ENCODE results near the gene AMN1.
"Not testable (repeated sequence)": the region's sequence is repeated elsewhere in the genome, so short reads cannot be mapped to it uniquely, and the experiment has no call there.

AMN1 gene

DNA sequence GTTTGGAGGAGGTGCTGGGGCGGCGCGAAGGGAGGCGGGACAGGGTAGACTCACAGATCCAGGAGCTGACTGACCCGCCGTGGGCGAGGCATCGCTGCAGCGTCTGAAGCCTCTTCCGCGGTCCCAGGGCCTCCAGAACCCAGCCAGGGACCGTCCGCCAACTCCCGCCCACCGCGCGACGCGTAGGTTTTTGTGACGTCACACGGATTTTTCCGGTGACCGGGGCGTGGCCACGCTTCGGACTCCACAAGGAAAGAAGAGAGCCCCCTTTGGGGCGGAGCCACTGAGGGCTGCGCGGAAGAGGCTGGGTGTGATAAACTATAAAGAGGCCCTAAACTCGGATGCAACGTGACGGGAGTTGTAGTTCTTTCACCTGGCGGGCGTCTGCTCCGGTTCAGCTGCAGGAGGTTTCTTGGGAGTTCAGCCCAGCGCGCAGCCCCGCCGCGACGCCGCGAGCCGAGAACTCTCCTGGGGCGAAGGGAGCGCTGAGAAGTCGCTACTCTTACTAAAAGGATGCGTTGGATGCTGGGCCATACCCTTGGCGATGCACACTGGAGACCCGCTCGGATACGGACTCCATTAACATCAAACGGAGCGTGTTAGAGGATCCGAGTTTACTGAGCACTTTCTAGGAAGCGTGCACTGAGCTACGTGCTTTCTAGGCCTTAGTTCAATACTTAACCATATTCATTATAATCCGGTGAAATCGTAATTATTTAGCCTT lies at the start of gene AMN1:
AMN1 (minus strand) TSS at position 105 of the 724 bp plus-strand sequence; CDS start at position 92, 13 bp downstream.
- DNase-seq (ENCODE audit: low spot score) (peak; percentile 93), FAIRE-seq (peak; percentile 79)

- no peak for FAIRE-seq
- DNase-seq (ENCODE audit: low spot score) = no peak
Observed at GRCh38 chr12:31773867-31774266, 45.0 kb upstream of the AMN1 start.

DNA sequence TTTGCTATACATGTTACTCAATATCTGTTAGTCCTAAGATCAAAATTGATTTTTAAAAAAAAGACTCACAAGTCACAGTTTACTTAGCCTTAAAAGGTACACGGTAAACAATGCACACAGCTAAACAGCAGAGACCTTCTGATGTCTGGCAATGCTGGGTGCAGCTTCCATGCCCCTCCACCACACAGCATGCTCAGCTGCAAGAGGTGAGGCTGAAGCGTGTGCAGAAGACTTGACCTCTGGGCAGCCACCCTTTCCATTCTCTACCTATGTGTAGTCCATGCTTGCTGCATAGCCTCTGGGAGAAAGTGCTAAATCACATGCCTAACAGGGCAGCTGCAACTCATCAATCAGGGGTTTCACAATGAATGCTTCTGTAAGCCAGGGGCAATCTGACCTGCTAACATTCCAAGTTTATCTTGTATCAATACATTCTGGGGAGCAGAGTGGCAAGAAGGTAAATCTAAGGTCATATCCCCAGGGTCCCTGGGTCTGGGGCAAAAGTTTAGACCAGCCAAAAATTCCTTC lies 44.5 kb upstream of the AMN1 start:
- no peak for FAIRE-seq
- DNase-seq (ENCODE audit: low spot score) = no peak

GRCh38 chr12:31772685-31773222 lies 43.9 kb upstream of the AMN1 start:
- no peak for FAIRE-seq

DNA sequence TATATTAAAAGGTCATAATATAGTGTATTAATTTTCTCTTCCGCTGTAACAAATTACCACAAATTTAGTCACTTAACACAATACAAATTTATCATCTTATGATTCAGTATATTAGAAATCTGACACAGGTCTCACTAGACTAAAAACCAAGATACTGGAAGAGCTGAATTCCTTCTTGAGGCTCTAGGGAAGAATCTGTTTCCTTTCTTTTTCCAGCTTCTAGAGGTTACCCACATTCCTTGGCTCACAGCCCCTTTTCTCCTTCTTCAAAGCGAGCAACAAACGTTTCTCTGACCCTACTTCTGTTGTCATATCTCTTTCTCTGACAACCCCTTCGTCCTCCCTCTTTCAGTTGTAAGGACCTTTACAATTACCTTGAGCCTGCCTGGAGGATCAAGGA lies 43.4 kb upstream of the AMN1 start:
- FAIRE-seq = no peak

More at GRCh38 chr12:31772685-31773222, 43.9 kb upstream of the AMN1 start:
- no peak for DNase-seq (ENCODE audit: low spot score)

GRCh38 chr12:31768046-31768445 lies 39.2 kb upstream of the AMN1 start:
- no peak for FAIRE-seq
- no peak for DNase-seq (ENCODE audit: low spot score)

More for the DNA sequence above, 43.4 kb upstream of the AMN1 start:
- no peak for DNase-seq (ENCODE audit: low spot score)

- no peak for FAIRE-seq
- DNase-seq (ENCODE audit: low spot score) = no peak
Observed at GRCh38 chr12:31765931-31766330, 37.1 kb upstream of the AMN1 start.

GRCh38 chr12:31759632-31760459 lies 31.0 kb upstream of the AMN1 start:
- no peak for DNase-seq (ENCODE audit: low spot score)
- FAIRE-seq = no peak

- DNase-seq (ENCODE audit: low spot score); FAIRE-seq: not testable (repeated sequence)
Observed at GRCh38 chr12:31758297-31758696, 29.5 kb upstream of the AMN1 start.

DNA sequence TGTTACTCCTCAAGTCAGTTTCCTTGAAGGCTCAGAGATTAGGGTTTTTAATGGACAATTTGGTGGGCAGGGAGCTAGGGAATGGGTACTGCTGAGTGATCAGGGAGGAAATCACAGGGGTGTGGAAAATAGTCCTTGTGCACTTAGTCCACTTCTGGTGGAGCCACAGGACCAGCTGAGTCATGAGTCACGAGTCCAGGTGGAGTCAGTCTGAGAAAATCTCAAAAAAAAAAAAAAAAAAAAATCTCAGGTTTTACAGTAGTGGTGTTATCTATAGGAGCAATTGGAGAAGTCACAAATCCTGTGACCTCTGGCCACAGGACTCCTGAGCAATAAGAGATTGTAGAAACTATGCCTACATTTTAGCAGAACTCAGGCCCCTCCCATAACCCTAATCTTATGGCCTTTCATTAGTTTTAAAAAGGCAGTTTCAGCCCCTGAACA lies 28.2 kb upstream of the AMN1 start:
- FAIRE-seq (peak; percentile 41), DNase-seq (ENCODE audit: low spot score) (peak; percentile 34)

DNA sequence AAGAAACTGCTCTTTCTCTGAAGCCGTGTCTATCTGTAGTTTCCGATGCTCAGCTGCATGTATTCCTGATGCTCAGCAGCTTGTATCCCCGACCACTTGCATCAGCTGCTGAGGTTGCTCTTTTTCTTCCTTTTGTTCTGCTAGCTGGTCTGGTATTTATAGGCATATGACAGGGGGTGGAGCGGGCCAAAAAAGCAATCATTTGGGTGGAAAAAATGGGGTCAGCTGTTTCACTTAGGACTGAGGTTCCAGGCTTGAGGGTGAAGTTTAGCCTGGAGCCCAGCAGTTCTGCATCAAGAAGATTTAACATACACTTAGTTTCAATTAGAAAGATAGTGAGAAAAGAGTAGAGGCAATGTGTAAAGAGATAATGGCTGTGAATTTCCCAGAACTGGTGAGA lies 23.6 kb upstream of the AMN1 start:
- DNase-seq (ENCODE audit: low spot score) (no peak), FAIRE-seq (no peak)

- no peak for FAIRE-seq
Observed at GRCh38 chr12:31751085-31751484, 22.3 kb upstream of the AMN1 start.

DNA sequence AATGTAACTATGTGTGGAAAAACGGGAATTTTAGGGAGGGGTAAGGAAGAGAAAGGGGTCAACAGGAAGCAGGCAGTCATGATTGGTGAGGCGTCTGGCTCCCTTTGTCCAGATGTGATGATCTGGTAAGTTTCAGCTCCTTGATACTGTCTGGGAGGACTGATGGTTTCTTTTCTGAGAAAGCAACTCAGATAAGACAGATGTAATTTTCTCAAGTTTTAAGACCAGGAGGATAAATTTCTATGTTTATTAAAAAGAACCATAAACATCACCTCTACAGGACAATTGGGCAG lies 21.9 kb upstream of the AMN1 start:
- no peak for FAIRE-seq

More at GRCh38 chr12:31751085-31751484, 22.3 kb upstream of the AMN1 start:
- no peak for DNase-seq (ENCODE audit: low spot score)

GRCh38 chr12:31749024-31749704 lies 20.3 kb upstream of the AMN1 start:
- DNase-seq (ENCODE audit: low spot score) (peak; percentile 97), FAIRE-seq (peak; percentile 88)

More for the DNA sequence above, 21.9 kb upstream of the AMN1 start:
- no peak for DNase-seq (ENCODE audit: low spot score)

- no peak for FAIRE-seq
- DNase-seq (ENCODE audit: low spot score) = no peak
Observed at GRCh38 chr12:31745242-31745641, 16.4 kb upstream of the AMN1 start.

GRCh38 chr12:31744363-31744762 lies 15.5 kb upstream of the AMN1 start:
- not testable (repeated sequence) for FAIRE-seq; DNase-seq (ENCODE audit: low spot score)

GRCh38 chr12:31742891-31743290 lies 14.1 kb upstream of the AMN1 start:
- no peak for FAIRE-seq

GRCh38 chr12:31740628-31741027 lies 11.8 kb upstream of the AMN1 start:
- no peak for DNase-seq (ENCODE audit: low spot score)
- no peak for FAIRE-seq

More at GRCh38 chr12:31742891-31743290, 14.1 kb upstream of the AMN1 start:
- no peak for DNase-seq (ENCODE audit: low spot score)

DNA sequence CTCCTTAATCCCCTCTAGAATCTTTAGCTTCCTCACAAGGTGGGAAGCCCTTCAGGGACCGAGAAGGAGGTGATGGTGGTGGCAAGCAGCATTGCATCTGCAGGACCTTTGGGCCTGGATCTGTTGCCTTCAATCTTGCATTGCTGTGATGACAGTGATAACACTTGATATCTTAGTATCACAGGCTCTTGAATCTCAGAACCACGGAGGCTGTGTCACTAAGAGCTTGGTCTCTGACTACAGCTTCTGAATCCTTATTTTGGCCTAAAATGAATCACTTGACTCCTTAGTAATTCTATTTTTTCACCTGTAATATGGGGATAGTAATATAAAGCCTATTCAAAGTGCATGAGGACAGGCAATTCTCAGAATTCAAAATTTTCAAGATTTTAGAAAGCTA lies 8.9 kb upstream of the AMN1 start:
- FAIRE-seq = no peak

DNA sequence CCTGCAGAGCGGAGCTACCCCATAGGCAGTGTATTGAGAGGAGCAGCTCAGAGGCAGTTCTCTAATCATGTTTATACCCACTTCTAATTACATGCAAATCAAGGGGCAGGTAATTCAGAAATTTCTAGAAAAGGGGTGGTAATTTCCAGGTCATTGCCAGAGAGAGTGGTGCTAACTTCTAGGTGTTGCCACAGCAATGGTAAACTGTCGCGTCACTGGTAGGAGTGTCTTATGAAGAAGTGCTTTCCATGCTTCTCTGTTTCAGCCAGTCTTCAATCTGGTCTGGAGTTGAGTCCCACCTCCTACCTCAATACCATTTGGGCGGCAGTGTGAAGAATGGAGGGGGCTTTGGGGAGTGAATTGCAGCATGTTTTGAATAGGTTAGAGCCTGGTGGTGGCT lies 8.5 kb upstream of the AMN1 start:
- DNase-seq (ENCODE audit: low spot score) = no peak
- FAIRE-seq = no peak

More for the DNA sequence above, 8.9 kb upstream of the AMN1 start:
- no peak for DNase-seq (ENCODE audit: low spot score)

GRCh38 chr12:31736472-31736871 lies 7.7 kb upstream of the AMN1 start:
- peak; percentile 54 for FAIRE-seq
- DNase-seq (ENCODE audit: low spot score) = peak; percentile 90

Data from RCC 7860 (cell line).